Activated CD8-positive, alpha-beta memory T cell treated with anti-CD3 and anti-CD28 coated beads, Interleukin-2, amount 50 U/mL, for 1 hour (primary cell): Measurements from ENCODE around the gene CNIH3.
"Not testable (repeated sequence)": the region's sequence is repeated elsewhere in the genome, so short reads cannot be mapped to it uniquely, and the experiment has no call there.

Source experiments
- DNase-seq: peaks from one replicate; pipeline ENCODE4 v3.0.0-alpha.2; 2020; ENCODE audit errors: extremely low read depth

The CNIH3 gene

GRCh38 chr1:224687465-224687864 is 71.3 kb downstream of the CNIH3 start:
- DNase-seq, result no peak

- no peak for DNase-seq
Observed at GRCh38 chr1:224689374-224689773, 73.3 kb downstream of the CNIH3 start.

- no peak for DNase-seq
Observed at GRCh38 chr1:224690576-224690975, 74.5 kb downstream of the CNIH3 start.

DNA sequence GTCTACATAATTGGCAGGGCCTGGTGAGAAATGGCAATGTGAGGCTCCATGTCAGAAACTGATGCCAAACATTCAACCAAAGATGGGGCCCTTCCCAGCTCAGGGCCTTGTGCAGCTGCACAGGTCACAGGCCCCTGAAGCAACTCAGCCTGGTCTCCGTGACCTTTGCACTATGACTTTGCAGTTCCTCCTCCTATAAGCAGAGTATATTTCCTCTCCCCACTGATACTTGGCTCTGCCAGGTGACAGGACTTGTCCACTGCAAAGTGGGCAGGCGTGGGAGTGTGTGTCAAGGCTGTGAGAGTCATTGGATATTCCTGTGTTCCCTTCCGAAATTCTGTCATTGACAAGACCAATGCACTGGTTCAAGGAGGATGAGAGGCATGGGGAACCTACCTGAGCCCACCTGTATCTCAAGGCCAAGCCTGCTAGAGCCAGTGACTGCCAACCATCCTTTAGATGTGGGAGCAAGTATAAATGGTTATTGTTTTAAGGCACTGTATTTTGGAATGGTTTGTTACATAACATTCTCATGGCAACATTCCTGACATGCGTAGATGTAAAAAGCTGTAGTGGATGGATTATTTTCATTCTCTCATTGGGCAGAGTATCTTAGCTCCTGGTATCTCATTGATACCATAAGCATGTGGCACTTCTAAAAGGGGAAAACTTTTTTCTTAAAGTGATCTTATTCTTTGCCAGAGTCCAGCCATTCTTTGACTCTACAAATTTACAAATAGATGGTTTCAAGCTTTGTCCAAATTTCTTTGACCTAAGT is 75.2 kb downstream of the CNIH3 start:
- no peak for DNase-seq

DNA sequence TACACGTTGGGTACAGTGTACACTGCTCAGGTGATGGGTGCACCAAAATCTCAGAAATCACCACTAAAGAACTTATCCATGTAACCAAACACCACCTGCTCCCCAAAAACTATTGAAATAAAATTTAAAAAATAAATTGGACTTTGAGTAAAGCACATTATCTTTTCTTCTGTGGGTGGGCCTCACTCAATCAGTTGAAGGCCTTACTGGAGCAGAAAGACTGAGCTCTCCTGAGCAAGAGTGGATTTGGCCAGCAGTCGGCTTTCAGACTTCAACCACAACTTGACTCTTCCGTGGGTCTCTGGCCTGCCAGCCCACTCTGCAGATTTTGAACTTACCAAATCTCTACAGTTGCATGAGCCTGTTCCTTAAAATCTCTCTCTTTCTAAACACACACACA is 78.9 kb downstream of the CNIH3 start:
- no peak for DNase-seq

DNA sequence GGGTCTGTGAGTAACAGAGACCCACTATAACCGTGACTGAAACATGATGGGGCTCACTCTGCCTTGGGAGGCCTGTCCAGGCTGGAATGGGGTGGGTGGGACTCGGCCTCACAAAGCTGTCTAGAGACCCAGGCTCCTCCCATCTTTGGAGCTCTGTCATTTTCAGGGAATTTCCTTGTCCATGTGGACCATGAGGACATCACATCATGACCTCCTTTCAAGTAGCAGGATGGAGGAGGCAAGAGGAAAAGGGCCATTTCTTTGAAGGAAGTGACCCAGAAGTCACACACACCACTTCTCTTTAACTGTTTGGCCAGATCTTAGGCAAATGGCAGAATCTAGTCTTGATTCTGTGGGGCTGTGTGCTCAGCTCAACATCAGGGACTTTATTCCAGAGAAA is 79.9 kb downstream of the CNIH3 start:
- DNase-seq, result no peak

GRCh38 chr1:224696891-224697765 is 81.0 kb downstream of the CNIH3 start:
- no peak for DNase-seq

DNA sequence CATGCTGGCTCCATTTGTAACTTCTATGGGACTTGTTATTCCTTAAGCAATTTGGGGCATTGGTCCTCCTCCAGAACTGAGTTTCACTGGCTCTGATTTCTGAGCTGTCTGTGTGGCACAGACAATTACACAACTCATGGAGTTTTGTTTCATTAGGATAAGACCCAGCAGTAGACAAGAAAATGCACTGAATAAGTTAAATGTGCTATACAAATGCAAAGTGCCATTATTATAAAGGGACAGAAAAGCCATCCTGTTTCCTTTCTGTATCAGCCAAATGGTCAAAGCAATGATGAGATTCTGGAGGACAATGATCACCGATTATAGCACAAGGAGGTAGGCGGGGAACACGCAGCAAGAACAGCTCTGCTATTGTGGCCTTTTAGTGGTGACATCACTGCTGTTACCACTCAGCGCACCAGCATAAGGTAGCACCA is 81.9 kb downstream of the CNIH3 start:
- DNase-seq, result no peak

DNA sequence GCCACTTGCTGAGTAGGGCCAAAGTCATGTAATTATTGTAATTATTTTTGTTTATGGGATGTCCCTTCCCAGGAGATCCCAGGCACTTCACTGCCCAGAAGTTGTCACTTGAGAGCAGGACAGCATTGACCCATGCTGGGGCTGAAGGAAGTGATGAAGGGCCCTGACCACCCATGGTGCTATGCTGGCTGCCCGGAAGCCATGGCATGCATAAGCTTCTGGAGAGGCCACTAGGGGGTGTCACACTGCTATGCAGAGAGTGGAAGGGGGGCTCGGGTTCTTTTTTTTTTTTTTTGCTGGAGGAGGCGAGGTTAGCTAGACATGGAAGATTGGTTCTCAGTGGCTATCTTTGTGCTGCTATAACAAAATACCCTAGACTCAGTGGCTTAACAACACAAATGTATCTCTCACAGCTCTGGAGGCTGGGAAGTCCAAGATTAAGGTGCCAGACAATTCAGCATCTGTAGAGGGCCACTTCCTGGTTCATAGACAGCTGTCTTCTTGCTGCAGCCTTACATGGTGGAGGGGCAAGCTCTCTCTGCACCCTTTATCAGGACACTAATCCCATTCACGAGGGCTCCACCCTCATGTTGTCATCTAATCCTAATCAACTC is 84.9 kb downstream of the CNIH3 start:
- no peak for DNase-seq

- no peak for DNase-seq
Observed at GRCh38 chr1:224703702-224704101, 87.6 kb downstream of the CNIH3 start.

DNA sequence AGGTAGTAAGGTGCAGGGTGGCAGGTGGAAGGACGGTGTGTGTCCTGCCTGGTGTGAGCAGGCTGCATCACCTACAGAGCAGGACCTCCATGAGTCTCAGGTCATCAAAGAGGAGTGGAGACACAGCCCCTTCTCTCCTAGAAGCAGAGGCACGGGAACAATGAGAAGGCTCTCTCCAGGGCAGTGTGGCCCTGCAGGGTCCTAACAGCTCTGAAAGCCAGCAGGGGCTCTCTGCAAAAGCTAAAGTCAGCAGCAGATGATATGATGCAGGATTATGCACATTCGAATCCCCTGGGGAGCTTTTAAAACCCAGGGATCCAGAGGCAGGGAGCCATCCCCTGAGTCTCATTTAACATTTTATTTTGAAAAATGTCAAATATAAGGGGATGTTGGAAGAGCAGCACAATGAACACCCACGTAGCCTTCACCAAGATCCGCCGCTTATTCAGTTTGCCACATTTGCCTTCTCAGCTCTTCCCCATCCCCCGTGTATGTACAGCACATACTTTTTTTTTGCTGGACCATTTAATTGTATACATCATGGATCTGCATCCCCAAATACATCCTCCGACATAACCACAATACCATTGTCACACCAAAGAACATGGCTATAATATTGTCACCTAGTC is 88.1 kb downstream of the CNIH3 start:
- DNase-seq, result no peak

- DNase-seq, result no peak
Observed at GRCh38 chr1:224705578-224705977, 89.5 kb downstream of the CNIH3 start.

- no peak for DNase-seq
Observed at GRCh38 chr1:224707843-224708725, 92.0 kb downstream of the CNIH3 start.

GRCh38 chr1:224710196-224710595 is 94.1 kb downstream of the CNIH3 start:
- no peak for DNase-seq

DNA sequence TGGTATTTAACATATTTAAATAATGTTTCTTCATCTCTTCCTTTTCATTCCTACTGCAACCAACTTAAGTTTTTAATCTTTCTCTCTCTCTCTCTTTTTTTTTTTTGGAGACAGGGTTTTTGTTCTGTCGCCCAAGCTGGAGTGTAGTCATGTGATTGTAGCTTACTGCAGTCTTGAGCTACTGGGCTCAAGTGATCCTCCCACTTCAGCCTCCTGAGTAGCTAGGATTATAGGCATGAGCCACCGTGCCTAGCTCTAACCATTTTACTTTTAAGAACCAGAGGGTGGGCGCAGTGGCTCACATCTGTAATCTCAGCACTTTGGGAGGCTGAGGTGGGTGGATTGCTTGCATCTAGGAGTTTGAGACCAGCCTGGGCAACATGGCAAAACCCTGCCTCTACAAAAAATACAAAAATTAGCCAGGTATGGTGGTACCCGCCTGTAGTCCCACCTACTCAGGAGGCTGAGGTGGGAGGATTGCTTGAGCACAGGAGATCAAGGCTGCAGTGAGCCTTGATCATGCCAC is 95.2 kb downstream of the CNIH3 start:
- DNase-seq, result not testable (repeated sequence)

DNA sequence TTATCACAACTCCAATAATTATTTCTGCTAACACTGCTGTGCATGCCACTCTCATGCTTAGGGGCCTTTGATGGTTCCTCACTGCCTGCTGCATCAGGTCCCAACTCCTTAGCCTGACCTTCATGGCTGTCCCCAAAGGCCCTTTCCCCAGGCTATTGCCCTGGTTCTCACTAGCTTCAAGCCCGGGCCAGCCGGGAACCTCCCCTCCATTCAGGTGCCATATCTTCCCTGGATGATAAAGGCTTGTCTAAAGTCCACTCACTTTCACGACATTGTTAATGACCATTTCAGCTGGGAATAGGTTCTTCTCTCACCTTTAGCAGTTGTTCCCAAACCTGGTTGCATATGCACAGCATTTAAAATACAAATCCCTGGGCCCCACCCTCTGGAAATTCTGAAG is 95.8 kb downstream of the CNIH3 start:
- no peak for DNase-seq

- DNase-seq, result no peak
Observed at GRCh38 chr1:224713228-224713627, 97.1 kb downstream of the CNIH3 start.

- DNase-seq, result no peak
Observed at GRCh38 chr1:224714553-224714952, 98.4 kb downstream of the CNIH3 start.

DNA sequence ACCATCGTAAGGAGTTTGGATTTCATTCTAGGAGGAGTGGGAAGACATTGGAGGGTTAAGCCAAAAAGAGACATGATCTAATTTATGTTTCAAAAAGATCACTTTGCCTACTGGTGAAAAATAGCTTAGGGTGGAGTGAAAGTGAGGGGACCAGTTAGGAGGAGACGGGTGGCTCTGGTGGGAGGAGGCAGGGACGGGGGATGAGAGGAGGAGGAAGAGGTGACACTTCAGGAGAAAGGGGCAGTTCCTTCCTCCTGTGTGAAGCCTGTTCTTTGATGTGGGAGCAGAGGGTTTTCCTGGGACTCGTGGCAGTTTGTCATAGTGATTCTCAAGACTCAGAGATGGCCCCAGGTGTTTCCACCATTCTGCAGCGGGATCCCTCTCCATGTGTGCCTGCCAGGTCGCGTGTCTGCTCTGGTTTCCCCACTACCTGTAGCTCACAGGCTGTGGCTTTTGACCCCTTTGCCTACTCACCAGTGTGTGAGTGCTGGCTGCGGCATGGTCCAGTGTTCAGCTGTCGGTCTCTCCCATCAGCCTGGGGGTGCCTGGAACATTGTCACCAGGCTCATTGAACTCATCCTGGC is 102.4 kb downstream of the CNIH3 start:
- DNase-seq, result no peak

GRCh38 chr1:224719716-224720115 is 103.6 kb downstream of the CNIH3 start:
- DNase-seq, result no peak
